Panc1 (cell line): ENCODE measurements around the gene GSTO2. TPM values are rescaled to one million over a fixed set of nuclear protein-coding genes. Genes with fewer than 3 reads are reported as not detected.

ENCODE experiments used
- ATAC-seq: fragments of 200-7000 bp; cut with Tn5 transposase; 2 replicates; pipeline ENCODE4 v1.9.1; 2020; ENCODE audit warnings: mild to moderate bottlenecking, moderate library complexity
- BruUV-seq: library from RNA; stranded (reverse); fragments of 400-500 nt; replicated peaks from 2 replicates; lab custom pipeline; 2021; lab: Mats Ljungman, UMichigan
- CTCF ChIA-PET: fragments of 300-600 bp; sonication (Branson Sonifier 250); formaldehyde crosslinking; loops from one replicate; lab custom pipeline; 2022; ENCODE audit warnings: antibody characterized with exemption; lab: Charles Lee
- POLR2A ChIA-PET: fragments of 300-600 bp; sonication (Branson Sonifier 250); formaldehyde crosslinking; loops from one replicate; lab custom pipeline; 2022; ENCODE audit warnings: antibody characterized with exemption; lab: Charles Lee
- DNase-seq: peaks from one replicate; pipeline ENCODE4 v3.0.0-alpha.2; 2010; ENCODE audit warnings: low read depth, low spot score
- H3K27ac ChIP-seq: 2 replicates; pipeline ENCODE4 v1.5.1; 2011; ENCODE audit warnings: mild to moderate bottlenecking, low read length, inconsistent platforms
- H3K27me3 ChIP-seq: fragments of 200-500 bp; sonication (Bioruptor generic); 2 replicates; pipeline ENCODE4 v1.6.0; 2014; ENCODE audit warnings: low read length, inconsistent platforms; ENCODE audit not compliant: control insufficient read depth, insufficient read depth
- H3K36me3 ChIP-seq: fragments of 200-500 bp; sonication (Bioruptor generic); 2 replicates; pipeline ENCODE4 v1.5.1; 2014; ENCODE audit warnings: inconsistent platforms, mild to moderate bottlenecking, low read length, moderate library complexity; ENCODE audit not compliant: control insufficient read depth, insufficient read depth
- H3K4me1 ChIP-seq: 2 replicates; pipeline ENCODE4 v1.5.1; 2011; ENCODE audit warnings: inconsistent platforms, mild to moderate bottlenecking, low read length, moderate library complexity; ENCODE audit not compliant: control insufficient read depth, insufficient read depth
- H3K4me3 ChIP-seq, 2 experiments: 2 replicates each; pipeline ENCODE4 v1.5.1; 2011 to 2012; ENCODE audit warnings: low read depth in 2 of 2, low read length in 2 of 2, mild to moderate bottlenecking in 2 of 2, inconsistent platforms in 1 of 2, moderate library complexity in 1 of 2
- H3K9me3 ChIP-seq: fragments of 200-500 bp; sonication (Bioruptor generic); 2 replicates; pipeline ENCODE4 v1.5.1; 2014; ENCODE audit warnings: low read depth, mild to moderate bottlenecking, inconsistent platforms, low read length, moderate library complexity; ENCODE audit not compliant: control insufficient read depth, insufficient read depth
- POLR2AphosphoS5 ChIP-seq: IDR thresholded peaks from 2 replicates; pipeline ENCODE4 v1.6.1; 2012; ENCODE audit warnings: mild to moderate bottlenecking, low read depth, low read length, moderate library complexity
- SIN3A ChIP-seq: IDR thresholded peaks from 2 replicates; pipeline ENCODE4 v1.6.1; 2012; ENCODE audit warnings: low read depth, mild to moderate bottlenecking, low read length, moderate library complexity, borderline replicate concordance; ENCODE audit not compliant: insufficient read depth
- TCF7L2 ChIP-seq: IDR thresholded peaks from 2 replicates; pipeline ENCODE4 v1.6.1; 2011; ENCODE audit warnings: mild to moderate bottlenecking, low read depth, low read length, inconsistent platforms
- in situ Hi-C: cut with HindIII; loops from 2 replicates; pipeline ENCODE4 v1.10.0; 2016; ENCODE audit warnings: low sequenced_read_pairs, low pct_unique_long_range_greater_than_20kb
- intact Hi-C: fragments of 100-400 bp; cut with micrococcal nuclease; formaldehyde crosslinking; loops from one replicate; pipeline ENCODE4 v1.10.0; 2022; ENCODE audit not compliant: unreplicated experiment
- total RNA-seq: library from RNA; stranded (reverse); gene quantifications from one replicate; pipeline ENCODE4 v1.2.1, GENCODE V29; 2021; ENCODE audit not compliant: unreplicated experiment
- TF ChIP-seq, protein P1 (sequence below), 2 experiments: IDR thresholded peaks; 2 replicates each; pipeline ENCODE4 v1.6.1; 2011 to 2012; ENCODE audit warnings: low read depth in 2 of 2, control low read depth in 1 of 2, low read length in 1 of 2, mild to moderate bottlenecking in 1 of 2, moderate library complexity in 1 of 2; ENCODE audit not compliant: insufficient read depth in 1 of 2
- TF ChIP-seq, protein P2 (sequence below): fragments of 450-650 bp; IDR thresholded peaks from 2 replicates; pipeline ENCODE4 v1.5.1; 2017; ENCODE audit warnings: mild to moderate bottlenecking

GSTO2 gene
- total RNA-seq, 1 experiment from 2014 or later, result 28.5 TPM

DNA sequence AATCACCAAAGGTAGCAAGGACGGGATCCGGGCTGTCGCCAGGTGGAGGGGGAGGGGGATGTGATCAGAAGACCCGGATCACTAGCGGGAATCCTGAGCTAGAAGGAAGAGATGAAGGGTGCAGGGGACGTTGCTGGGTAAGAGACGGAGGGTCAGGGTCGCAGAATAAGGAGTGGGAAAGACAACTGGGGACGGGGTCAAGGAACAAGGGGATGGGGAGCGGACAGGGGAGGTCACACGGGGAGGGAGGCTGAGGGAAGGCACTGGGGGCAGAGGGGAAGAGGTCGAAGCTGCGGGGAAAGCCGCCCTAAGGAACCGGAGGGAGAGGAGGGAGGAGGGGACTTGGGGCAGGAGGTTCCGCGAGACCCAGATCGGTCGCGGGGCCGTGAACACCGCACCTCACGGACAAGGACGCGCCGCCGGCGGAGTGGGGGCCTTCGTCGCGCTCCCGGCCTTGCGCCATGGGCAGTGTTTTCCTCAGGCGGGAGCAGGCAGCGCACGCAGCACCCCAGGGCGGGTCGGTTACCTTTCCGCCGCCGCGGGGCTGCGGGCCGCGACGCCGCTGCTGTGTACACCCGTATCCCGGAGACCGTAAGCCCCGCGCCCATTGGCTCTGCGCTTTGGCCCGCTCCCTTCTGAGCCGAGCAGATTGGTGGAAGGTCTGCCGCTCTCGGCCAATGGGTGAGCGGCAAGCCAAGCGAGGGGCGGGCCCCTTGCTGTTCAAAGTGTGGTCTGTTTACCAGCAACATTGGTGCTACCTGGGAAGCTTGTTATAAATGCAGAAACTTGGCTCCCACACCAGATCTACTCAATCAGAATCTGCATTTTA, 37.0 kb upstream of the GSTO2 start, which contains the start of gene CFAP43:
Gene CFAP43, minus strand, starts transcription at position 581 of the 829 bp plus-strand sequence. Its CDS starts 118 bp downstream, at position 463.
- ChIA-PET CTCF (interaction anchor here (1.0 kb wide), 1 partner anchor 35 kb away, joined by 7 read pairs; no protein-coding TSS in a partner anchor), POLR2A (interaction anchor here (0.6 to 1.0 kb wide), 4 partner anchors 25 to 324 kb away, joined by 3 to 6 read pairs (median 4); no protein-coding TSS in a partner anchor)
- H3K4me1 ChIP-seq, result peaks cover 6% of the 10 kb centered on the region
- peak; percentile 81 for DNase-seq
- intact Hi-C loops, result no loop called here
- peak within 1 kb of the TSS; percentile 71 to 90 for H3K4me3 ChIP-seq
- in situ Hi-C loops, result no loop called here
- peaks cover 6% of the 10 kb centered on the region; the same call in 1 of the 2 replicates for H3K27me3 ChIP-seq
- peak; percentile 100 for ATAC-seq
- H3K36me3 ChIP-seq, result no peaks in the 10 kb centered on the region; the same call in 1 of the 2 replicates
- H3K9me3 ChIP-seq, result peaks cover 5% of the 10 kb centered on the region; the same call in 1 of the 2 replicates
- H3K27ac ChIP-seq, result peak within 1 kb of the TSS; percentile 73
- no TSS peak for BruUV-seq
- TF ChIP-seq SIN3A (peak; percentile 100), POLR2AphosphoS5 (no peak), TCF7L2 (peak; percentile 77)
- TF ChIP-seq, protein P1, sequence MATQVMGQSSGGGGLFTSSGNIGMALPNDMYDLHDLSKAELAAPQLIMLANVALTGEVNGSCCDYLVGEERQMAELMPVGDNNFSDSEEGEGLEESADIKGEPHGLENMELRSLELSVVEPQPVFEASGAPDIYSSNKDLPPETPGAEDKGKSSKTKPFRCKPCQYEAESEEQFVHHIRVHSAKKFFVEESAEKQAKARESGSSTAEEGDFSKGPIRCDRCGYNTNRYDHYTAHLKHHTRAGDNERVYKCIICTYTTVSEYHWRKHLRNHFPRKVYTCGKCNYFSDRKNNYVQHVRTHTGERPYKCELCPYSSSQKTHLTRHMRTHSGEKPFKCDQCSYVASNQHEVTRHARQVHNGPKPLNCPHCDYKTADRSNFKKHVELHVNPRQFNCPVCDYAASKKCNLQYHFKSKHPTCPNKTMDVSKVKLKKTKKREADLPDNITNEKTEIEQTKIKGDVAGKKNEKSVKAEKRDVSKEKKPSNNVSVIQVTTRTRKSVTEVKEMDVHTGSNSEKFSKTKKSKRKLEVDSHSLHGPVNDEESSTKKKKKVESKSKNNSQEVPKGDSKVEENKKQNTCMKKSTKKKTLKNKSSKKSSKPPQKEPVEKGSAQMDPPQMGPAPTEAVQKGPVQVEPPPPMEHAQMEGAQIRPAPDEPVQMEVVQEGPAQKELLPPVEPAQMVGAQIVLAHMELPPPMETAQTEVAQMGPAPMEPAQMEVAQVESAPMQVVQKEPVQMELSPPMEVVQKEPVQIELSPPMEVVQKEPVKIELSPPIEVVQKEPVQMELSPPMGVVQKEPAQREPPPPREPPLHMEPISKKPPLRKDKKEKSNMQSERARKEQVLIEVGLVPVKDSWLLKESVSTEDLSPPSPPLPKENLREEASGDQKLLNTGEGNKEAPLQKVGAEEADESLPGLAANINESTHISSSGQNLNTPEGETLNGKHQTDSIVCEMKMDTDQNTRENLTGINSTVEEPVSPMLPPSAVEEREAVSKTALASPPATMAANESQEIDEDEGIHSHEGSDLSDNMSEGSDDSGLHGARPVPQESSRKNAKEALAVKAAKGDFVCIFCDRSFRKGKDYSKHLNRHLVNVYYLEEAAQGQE (IDR thresholded peaks at IDR 0.05; ENCODE audit: insufficient read depth in 1 of 2, low read depth in 2 of 2, low read length in 1 of 2), result no peak
- TF ChIP-seq, protein P2, sequence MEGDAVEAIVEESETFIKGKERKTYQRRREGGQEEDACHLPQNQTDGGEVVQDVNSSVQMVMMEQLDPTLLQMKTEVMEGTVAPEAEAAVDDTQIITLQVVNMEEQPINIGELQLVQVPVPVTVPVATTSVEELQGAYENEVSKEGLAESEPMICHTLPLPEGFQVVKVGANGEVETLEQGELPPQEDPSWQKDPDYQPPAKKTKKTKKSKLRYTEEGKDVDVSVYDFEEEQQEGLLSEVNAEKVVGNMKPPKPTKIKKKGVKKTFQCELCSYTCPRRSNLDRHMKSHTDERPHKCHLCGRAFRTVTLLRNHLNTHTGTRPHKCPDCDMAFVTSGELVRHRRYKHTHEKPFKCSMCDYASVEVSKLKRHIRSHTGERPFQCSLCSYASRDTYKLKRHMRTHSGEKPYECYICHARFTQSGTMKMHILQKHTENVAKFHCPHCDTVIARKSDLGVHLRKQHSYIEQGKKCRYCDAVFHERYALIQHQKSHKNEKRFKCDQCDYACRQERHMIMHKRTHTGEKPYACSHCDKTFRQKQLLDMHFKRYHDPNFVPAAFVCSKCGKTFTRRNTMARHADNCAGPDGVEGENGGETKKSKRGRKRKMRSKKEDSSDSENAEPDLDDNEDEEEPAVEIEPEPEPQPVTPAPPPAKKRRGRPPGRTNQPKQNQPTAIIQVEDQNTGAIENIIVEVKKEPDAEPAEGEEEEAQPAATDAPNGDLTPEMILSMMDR, result no peak

DNA sequence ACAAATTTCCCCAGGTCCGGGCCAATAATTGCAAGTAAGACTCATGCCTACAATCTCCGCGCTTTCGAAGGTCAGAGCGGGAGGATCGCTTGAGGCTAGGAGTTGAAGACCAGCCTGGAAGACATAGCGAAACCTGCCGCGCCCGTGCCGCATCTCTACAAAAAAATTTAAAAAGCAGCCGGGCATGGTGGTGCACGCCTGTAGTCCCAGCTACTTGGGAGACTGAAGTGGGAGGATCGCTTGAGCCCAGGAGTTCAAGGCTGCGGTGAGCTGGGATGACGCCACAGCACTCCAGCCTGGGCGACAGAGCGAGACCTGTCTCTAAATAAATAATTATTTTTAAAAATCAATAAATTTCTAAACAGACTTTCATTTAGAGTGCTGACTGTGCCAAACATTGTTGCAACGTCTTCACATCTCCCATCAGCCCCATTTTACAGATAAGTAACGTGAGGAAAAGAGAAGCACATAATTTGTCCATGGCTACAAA, 36.3 kb upstream of the GSTO2 start:
- ATAC-seq (peak; percentile 42), DNase-seq (no peak)
- intact Hi-C loops, result no loop called here
- Histone ChIP-seq H3K27me3 (peaks cover 3% of the 10 kb centered on the region; the same call in 1 of the 2 replicates), H3K4me1 (peaks cover 6% of the 10 kb centered on the region), H3K9me3 (peaks cover 5% of the 10 kb centered on the region; the same call in 1 of the 2 replicates), H3K4me3 (peak overlapping the region; percentile 71 to 90), H3K27ac (peak overlapping the region; percentile 63), H3K36me3 (no peaks in the 10 kb centered on the region; the same call in 1 of the 2 replicates)
- in situ Hi-C loops, result no loop called here
- no TSS peak for BruUV-seq
- TF ChIP-seq TCF7L2, result peak; percentile 38; the same call in 1 of the 2 replicates
- TF ChIP-seq, protein P1 (IDR thresholded peaks at IDR 0.05; ENCODE audit: insufficient read depth in 1 of 2, low read depth in 2 of 2, low read length in 1 of 2), result no peak
- CTCF ChIA-PET, result interaction anchor here (1.0 kb wide), 1 partner anchor 34 kb away, joined by 7 read pairs; no protein-coding TSS in a partner anchor
- POLR2A ChIA-PET, result interaction anchor here (0.7 to 1.0 kb wide), 3 partner anchors 24 to 105 kb away, joined by 3 to 6 read pairs (median 4); no protein-coding TSS in a partner anchor
